HG02759 (cell line): Measurements from ENCODE around the gene HCCS.

Source experiments
- ATAC-seq: cut with Tn5 transposase; IDR thresholded peaks from one replicate; pipeline ENCODE4 v1.9.1; 2021; ENCODE audit warnings: mild to moderate bottlenecking, moderate library complexity; ENCODE audit not compliant: unreplicated experiment

Gene HCCS

DNA sequence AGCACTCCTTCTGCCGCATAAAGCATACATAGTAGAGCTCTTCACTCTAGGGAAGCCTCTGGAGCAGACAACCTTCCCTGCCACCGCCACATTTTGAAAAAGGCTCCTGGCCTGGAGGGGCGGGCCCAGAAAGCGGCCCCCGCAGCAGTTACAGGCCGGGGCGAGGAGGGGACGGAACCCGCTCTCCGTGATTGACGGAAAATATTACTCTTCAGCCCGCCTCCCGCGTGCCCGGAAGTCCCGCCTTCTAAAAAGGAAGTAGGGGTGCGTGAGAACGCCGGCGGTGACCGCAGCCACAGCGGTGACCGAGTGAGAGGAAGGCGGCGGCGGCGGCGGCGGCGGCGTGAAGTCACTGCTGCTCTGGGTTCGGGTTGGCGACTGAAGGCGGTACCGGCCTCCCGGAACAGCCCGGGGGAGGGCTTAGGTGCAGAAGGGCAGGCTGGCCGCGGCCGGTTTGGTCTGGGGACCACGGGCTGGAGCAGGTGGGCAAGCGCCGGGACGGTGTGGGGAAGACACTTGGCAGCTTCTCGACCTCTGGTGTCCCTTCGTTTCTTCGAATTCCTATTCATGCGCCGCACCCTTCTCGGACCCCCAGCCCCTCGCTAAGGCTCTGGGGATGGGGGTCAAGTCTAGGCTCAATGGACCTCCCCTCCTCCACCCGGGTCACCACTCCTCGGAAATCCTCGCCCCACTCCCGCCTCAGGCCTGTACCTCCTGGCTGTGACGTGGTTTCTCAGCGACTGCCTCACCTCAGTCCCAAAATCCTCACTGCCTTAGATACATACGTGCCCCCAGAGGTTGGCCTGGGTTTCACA, at the start of gene HCCS:
Gene HCCS, plus strand, starts transcription at position 296 of the 815 bp plus-strand sequence. CDS start 729 bp downstream, outside the sequence.
- peak; percentile 93 for ATAC-seq

DNA sequence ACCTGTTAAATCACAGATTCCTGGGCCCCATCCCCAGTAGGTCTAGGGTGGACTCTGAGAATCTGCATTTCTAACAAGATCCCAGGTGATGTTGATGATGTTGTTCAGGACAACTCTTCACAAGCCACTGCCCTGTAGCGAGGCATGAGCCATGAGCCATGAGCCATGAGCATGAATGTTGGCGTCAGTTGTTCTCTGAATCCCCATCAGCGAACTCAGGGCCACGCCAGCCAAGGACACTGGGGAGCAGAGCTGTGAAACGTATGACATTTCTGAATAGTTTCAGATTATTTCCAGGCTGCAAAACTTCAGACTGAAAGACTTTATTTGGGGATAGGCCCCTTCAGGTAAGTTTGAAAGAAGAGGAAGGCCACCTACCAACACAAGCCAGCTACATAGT, 46.9 kb upstream of the HCCS start:
- no peak for ATAC-seq

DNA sequence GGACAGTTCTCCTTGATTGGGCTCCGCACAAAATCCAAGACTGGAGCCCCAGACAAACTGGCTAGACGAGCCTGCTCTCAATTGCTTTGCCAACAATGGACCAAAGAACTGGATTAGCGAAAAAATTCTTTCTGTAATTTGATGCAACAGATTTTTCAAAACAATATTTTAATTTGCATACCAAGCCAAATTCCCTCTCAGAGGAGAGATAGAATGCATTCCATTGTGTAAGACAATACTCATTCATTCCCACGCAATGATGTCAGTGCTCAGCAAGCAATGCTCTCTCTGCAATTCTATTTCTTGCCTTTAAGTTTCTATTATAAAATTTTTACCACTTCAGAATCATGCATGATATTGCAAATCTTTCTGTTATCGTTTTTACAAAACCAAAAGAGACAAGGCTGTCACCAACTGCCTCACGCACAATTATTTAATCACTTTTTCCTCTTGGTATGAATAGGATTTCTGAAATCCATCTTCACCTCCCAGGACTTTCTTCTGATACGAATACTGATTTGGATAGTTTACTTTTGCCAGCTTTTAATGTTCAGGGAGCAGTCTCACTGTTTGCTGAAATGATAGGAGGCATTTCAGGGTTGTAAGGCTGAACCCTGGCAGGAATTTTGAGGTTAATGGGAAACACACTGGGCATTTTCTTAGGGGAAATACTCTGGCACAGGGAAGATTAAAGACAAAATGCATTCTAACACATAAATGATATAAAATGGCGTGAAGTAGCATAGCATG, 46.1 kb upstream of the HCCS start:
- ATAC-seq = no peak

DNA sequence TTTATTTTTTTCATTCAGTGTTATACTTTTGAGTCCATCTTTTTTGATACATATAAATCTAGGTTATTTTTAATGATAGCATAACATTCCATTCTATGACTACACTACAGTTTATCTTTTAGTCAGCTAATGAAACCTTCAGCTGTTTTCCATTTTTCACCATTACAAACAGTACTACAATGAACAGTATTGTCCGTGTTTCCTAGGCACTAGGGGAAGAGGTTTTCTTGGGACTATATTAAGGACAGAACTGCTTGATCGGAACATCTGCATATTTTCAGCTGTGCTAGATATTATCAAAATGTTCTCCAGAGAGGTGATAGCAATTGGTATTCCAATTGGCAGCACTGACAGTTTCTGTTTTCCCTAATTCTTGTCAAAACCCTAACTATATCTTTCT, 44.3 kb upstream of the HCCS start:
- no peak for ATAC-seq

DNA sequence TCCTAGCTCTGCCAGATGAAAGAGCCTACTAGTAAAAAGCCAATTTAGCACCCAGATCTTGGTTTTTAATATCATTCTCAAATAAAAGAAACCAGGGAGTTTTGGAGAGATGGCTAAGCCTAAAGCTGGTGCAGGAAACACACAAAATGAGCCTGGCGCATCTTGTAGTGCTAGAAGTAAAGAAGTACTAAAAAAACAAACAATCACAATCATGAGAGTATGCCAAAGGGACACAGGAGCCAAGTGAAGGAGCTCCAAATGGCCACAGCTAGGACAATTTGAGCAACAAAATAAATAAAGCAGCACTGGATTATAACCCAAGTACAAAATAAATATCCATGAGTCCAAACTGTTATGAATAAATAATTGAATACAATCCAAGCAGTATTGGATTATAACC, 37.8 kb upstream of the HCCS start:
- ATAC-seq = no peak

DNA sequence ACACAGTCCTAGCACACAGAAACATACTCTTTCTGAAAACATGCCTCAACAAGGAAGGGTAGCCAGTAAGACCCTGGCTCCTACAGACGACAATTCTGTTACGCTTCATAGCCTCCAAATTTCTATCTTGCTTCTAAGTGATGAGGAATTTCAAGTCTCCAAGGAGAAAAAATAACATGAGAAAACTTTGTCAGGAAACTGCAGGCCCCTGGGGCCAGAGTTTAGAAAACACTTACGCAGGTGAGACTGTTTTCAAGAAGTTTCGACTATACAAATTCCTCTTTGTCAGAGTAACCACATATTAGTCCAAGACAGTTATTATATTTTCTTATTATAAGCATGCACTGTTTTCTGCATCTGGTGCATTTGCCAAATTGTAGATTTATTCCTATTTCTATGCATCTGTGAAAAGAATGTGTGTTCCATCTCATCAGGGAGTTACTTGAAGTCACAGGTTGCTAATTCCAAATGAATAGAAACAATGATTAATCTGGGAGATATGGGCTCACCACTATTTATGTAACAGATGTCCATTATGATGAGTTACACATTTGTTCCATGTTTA, 30.3 kb upstream of the HCCS start:
- ATAC-seq = no peak

DNA sequence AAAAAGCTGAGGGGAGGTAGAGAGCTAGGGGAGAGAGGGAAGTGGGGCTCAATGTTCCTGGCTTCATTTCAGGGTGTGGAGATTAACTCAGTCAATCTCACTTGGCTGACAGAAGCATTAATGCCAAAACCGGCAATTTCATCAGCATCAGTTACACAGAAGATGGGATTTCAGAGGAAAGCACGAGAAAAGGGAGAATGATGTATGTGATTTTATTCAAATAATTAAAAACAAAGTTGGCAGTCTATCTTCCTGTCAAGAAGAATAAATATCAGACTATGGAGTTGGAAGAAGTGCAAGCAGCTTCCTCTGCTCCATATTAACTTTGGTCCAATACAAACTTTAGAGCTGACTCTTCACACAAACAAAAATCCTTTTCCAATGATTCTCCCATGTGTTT, 29.6 kb upstream of the HCCS start:
- ATAC-seq = no peak

DNA sequence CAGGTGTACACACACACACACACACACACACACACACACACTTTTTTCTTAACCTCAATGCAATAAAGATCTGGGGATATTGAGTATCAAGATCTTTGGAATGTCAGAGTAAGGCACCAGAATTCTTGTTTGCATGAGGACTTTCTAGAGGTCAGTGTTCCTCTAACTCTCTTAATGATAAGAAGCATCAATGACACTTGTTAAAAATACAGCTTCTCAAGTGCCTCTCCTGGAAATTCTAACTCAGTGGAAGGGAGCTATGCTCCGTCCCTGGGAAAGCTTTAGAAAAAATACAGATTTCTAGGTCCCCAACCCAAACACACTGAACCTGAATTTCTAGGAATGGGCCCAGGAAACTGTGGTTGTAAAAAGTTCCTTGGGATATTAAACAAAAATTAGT, 25.8 kb upstream of the HCCS start:
- no peak for ATAC-seq

DNA sequence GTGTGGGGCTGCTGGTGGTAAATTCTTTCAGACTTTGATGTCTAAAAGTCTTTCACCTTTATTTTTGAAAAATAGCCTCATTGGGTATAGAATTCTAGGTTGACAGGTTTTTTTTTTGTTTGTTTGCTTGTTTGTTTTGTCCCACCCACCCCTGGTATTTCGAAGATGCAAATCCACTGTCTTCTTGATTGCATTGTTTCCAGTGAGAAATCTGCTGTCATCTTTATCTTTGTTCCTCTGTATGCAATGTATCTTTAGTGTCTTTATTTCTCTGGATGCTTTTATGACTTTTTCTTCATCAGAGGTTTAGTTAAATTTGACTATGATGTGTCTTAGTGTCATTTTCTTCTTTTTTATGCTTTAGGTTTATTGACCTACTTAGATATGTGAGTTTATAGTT, 21.3 kb upstream of the HCCS start:
- no peak for ATAC-seq

DNA sequence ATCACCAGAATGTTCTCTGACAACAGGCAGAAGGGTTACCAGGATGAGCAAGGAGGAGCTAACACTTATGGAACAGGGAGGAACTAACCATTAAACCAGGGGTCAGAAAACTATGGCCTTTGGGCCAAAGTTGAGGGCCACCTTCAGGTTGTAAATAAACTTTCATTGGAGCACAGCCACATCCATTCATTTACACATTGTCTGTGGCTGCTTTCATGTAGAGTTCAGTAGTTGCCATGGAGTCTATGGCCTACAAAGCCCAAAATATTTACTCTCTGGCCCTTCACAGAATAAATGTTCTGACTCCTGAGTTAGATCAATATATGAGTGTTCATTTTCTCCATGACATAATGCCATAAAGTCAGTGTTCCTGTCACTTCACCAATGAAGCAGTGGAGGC, 13.2 kb upstream of the HCCS start:
- no peak for ATAC-seq

DNA sequence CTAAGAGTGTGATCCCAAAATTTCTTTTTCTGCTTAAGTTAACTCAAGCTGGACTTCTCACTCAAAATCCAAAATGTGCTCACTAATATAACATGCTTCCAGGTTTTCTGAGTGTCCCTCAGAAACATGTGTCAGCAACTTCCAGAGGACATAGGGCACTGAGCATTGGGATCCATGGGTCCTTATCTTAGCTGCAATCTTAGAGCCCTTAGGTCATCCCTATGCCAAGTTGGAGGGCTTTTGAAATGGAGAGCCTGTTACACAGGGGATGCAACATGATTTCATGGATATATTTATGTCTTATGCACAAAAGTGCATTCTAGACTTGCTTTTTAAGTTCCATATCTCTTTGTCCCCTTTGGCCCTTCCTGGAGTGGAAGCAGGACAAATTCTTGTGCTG, 11.7 kb upstream of the HCCS start:
- ATAC-seq = no peak

DNA sequence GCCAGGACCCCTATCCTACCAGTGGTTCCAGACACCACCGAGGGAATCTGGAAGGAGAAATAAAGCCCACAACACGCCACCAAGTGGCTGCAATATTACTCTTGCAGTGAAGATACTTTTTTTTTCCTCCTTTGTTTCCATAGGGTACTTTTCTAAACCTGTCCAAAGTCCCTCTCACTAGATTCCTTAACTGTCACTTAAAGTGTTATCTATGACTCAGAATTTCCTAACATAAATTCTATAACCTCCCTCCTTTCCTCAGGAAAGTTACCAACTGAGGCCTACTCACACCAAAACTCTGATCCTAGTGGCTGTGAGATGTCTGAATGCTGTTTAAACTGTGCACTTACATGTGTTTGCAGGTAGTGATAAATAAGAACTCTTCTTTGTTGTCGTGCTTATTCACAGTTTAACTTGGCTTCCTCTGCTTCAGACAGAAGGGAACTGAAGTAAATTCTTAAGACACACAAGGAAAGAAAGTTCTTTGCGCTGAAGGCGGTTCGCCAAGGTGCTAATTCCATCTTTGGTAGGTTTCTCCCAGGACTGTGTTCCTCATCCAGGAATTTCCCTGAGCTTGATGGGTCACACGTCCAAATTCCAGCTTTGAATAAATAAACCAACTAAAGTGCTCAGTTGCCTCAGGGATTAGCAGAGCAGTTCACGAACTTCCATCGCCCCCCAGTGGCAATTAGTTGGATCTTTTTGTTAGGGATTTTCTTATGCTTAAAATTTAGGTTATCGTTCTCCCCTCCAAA, 10.7 kb upstream of the HCCS start:
- no peak for ATAC-seq

DNA sequence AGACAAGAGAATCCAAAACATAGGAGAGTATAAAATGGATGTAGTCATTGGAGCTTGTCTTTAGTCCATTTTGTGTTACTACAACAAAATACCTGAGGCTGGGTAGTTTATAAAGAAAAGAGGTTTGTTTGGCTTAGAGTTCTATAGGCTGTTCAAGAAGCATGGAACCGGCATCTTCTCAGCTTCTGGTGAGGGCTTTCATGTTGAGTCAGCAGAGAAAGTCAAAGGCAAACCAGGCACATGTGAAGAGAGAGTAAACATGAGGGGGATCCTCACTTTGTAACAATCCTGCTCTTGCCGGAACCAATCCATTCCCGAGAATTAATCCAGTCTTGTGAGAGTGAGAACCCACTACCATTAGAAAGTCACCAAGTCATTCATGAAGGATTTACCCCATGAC, 8.1 kb upstream of the HCCS start:
- peak; percentile 54 for ATAC-seq

DNA sequence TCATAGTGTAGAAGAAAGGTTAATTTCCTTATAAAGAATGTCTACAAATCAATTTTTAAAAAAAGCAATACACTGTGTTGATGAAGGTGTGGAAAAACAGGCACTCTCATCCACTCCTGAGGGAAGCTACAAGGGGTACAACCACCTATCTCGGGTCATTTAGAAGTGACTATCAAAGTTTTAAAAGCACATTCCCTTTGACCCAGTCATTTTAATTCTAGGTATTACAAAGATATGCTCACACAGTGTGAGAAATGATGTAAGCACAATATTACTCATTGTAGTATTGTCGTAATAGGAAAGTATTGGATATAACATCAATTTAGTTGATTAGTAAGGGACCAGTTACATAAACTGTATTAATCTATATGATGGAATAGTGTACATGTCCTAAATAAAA, 7.4 kb upstream of the HCCS start:
- no peak for ATAC-seq

DNA sequence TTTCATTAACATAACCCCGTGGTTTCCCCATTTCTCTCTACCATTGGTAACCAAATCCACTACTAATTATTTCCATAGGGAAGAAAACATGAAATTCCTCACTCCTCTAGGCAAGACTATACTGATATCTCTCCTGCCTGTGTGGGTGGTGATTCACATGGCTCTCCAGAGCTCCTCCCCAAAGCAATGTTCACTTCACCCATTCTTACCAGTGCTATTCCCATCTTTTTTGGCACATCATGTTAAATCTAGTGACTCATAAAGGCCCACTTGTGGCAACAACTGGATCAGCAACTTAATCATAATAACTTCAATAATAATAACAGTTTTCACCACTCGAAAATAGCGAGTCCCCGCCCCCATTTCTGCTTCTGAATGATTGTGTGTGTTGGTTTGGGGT, 6.1 kb upstream of the HCCS start:
- no peak for ATAC-seq

DNA sequence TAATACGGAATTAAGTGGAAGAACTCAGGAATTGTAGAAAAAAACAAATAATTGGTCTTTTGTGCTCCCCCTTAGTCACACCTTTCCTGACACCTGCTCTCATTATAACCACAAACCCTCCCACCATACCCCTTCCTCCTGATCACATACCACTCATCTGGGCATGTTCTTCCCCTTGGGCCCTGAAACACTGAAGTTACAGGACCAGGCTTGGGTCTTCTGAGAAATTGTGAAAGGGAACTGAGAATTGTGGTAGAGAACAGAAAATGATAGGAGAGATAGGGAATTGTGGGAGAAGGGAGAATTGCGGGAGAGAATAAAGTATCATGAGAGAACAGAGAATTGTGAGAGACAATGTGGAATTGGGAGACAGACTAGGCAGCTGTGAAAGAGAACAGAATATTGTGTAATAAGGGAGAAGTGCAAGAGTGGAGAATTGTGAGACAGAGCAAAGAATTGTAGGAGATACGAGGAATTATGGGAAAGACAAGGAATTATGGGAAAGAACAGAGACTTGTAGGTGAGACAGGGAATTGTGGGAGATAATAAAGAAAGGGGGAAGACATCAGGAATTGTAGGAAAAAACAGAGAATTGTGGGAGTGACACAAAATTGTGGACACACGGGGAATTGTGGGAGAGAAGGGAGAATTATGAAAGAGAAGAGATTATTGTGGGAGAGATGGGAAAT, 2.7 kb upstream of the HCCS start:
- ATAC-seq = no peak

DNA sequence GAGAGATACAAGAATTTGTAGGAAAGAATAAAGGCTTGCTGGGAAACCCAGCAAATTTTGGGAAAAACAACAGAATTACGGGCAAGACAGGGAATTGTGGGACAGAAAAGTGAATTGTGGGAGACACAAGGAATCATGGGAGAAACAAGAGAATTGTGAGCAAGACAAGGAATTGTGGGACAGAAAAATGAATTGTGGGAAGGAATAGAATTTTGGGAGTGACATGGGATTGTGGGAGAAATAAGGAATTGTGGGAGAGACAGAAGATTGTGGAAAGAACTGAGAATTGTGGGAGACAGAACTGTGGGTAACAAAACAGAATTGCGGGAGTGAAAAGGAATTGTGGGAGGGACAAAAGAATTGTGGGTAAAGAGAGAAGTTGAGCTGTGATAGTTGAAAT, 1.2 kb upstream of the HCCS start:
- ATAC-seq = no peak

DNA sequence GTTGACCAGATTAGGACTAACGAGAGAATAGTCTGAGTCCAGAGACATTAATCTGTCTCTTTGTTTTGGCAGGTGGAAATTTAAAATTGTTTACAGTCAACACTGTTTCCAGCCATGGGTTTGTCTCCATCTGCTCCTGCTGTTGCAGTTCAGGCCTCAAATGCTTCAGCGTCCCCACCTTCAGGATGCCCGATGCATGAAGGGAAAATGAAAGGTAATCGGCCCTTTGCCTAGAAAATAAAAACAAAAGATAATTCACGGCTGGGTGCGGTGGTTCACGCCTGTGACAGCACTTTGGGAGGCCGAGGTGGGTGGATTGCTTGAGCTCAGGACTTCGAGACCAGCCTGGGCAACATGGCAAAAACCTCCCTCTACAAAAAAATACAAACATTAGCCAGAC, 815 bp downstream of the HCCS start:
- ATAC-seq = no peak

DNA sequence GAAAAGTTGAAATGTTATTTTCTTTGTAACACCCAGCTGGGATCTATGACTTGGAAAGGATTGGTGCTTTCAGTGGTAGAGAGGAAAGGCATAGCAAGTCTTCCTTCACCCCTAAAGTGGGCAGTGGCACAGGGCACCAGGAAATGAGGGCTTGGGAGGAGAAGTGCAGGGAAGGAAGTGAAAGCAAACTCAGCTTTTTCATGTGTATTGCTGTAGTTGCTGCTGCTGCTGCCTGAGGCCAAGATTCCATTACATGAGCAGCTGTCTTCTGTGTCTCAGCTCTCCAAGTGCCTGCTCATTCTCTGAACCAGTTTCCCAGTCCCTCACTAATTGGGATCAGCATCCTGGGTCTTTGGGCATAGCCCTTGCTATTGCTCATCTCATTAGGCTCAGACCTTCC, 2.6 kb downstream of the HCCS start:
- no peak for ATAC-seq

DNA sequence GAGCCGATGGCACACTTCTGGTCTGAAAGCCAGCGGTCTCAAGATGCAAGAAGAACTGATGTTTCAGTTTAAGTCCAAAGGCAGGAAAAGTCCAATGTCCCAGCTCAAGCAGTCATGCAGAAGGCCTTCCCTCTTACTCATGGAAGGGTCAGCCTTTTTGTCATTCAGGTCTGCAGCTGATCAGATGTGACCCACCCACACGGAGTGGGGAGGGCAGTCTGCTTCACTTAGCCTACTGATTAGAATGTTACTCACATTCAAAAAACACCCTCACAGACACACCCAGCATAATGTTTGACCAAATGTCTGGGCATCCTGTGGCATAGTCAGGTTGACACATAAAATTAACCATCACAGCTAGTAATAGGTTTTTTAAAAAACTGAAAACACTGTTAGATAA, 6.6 kb downstream of the HCCS start:
- ATAC-seq = no peak
